Smooth muscle cell (in vitro differentiated cells): ENCODE results near the gene CCNA1. TPM values are rescaled to one million over a fixed set of nuclear protein-coding genes. Genes with fewer than 3 reads are reported as not detected.

Experiments used
- DNase-seq: peaks from one replicate; lab custom pipeline; 2025; ENCODE audit not compliant: unreplicated experiment; lab: John Stamatoyannopoulos, UW
- H2AFZ ChIP-seq: fragments of 200-600 bp; sonication (generic); 2 replicates; pipeline ENCODE4 v1.6.0; 2016; ENCODE audit warnings: antibody characterized with exemption, low read depth, mild to moderate bottlenecking
- H3F3A ChIP-seq: fragments of 200-600 bp; sonication (generic); 2 replicates; pipeline ENCODE4 v1.6.0; 2017; ENCODE audit warnings: antibody characterized with exemption, low read depth
- H3K27ac ChIP-seq: fragments of 200-600 bp; sonication (generic); 2 replicates; pipeline ENCODE4 v1.5.1; 2016; ENCODE audit warnings: low read depth, mild to moderate bottlenecking
- H3K27me3 ChIP-seq: fragments of 200-600 bp; sonication (generic); 2 replicates; pipeline ENCODE4 v1.6.1; 2016; ENCODE audit warnings: low read depth, mild to moderate bottlenecking
- H3K36me3 ChIP-seq: fragments of 200-600 bp; sonication (generic); 2 replicates; pipeline ENCODE4 v1.5.1; 2016; ENCODE audit warnings: low read depth
- H3K4me1 ChIP-seq: fragments of 200-600 bp; sonication (generic); 2 replicates; pipeline ENCODE4 v1.5.1; 2016; ENCODE audit warnings: low read depth
- H3K4me2 ChIP-seq: fragments of 200-600 bp; sonication (generic); 2 replicates; pipeline ENCODE4 v1.6.0; 2016; ENCODE audit warnings: mild to moderate bottlenecking
- H3K4me3 ChIP-seq: fragments of 200-600 bp; sonication (generic); 2 replicates; pipeline ENCODE4 v1.5.1; 2016; ENCODE audit warnings: mild to moderate bottlenecking
- H3K79me2 ChIP-seq: fragments of 200-600 bp; sonication (generic); 2 replicates; pipeline ENCODE4 v1.6.0; 2016; ENCODE audit warnings: low read depth, mild to moderate bottlenecking
- H3K9ac ChIP-seq: fragments of 200-600 bp; sonication (generic); 2 replicates; pipeline ENCODE4 v1.6.0; 2016; ENCODE audit warnings: low read depth
- H3K9me3 ChIP-seq: fragments of 200-600 bp; sonication (generic); replicated peaks from 2 replicates; pipeline ENCODE4 v1.5.1; 2016; ENCODE audit warnings: low read depth
- H4K20me1 ChIP-seq: fragments of 200-600 bp; sonication (generic); 2 replicates; pipeline ENCODE4 v1.6.0; 2016; ENCODE audit warnings: low read depth
- CTCF ChIP-seq: fragments of 200-600 bp; sonication (generic); IDR thresholded peaks from 2 replicates; pipeline ENCODE4 v1.5.1; 2017; ENCODE audit warnings: borderline replicate concordance, mild to moderate bottlenecking, antibody characterized with exemption; ENCODE audit not compliant: insufficient read depth, poor library complexity, severe bottlenecking
- WGBS: methylation state at CpG from one replicate; pipeline ENCODE4 v1.1.7; 2016; ENCODE audit warnings: low lambda C conversion rate; 5-methylcytosine and 5-hydroxymethylcytosine counted together
- polyA plus RNA-seq: library from polyadenylated mRNA; unstranded; fragments of >200 nt; fragmentation: Nextera tagmentation; extraction: Ambion mirVana; gene quantifications from 2 replicates; pipeline ENCODE4 v1.2.1, GENCODE V29; 2016
- total RNA-seq: library from RNA; depleted of rRNA; stranded (reverse); fragments of >200 nt; gene quantifications from 2 replicates; pipeline ENCODE4 v1.2.3, GENCODE V29; 2014

CCNA1 gene
- total and polyA plus RNA-seq, 2 experiments from 2014 or later = 1.1 TPM; not detected in 1

- no peak for DNase-seq
- H3F3A ChIP-seq = no peaks in the 10 kb centered on the region
- H2AFZ ChIP-seq = no peak overlapping the region
- no peaks in the 10 kb centered on the region for H3K9me3 ChIP-seq
- no peak overlapping the region for H3K27ac ChIP-seq
- H3K4me1 ChIP-seq = no peaks in the 10 kb centered on the region
- H3K9ac ChIP-seq = no peak overlapping the region
- H4K20me1 ChIP-seq = no peaks in the 10 kb centered on the region
- H3K4me2 ChIP-seq = no peak overlapping the region
- no peak overlapping the region for H3K4me3 ChIP-seq
- peaks cover 44% of the 10 kb centered on the region for H3K27me3 ChIP-seq
- no peak for TF ChIP-seq CTCF
- no peaks in the 10 kb centered on the region for H3K36me3 ChIP-seq
- WGBS = 87% methylated on average over 6 of the region's 6 CpGs
- H3K79me2 ChIP-seq = no peaks in the 10 kb centered on the region
Measured at GRCh38 chr13:36438594-36439483, 6.5 kb downstream of the CCNA1 start.

GRCh38 chr13:36445278-36445677 is 13.0 kb downstream of the CCNA1 start:
- H3K36me3 ChIP-seq = no peaks in the 10 kb centered on the region
- H3K27me3 ChIP-seq = peaks cover 17% of the 10 kb centered on the region
- no peaks in the 10 kb centered on the region for H3K79me2 ChIP-seq
- H3F3A ChIP-seq = no peaks in the 10 kb centered on the region
- no peak overlapping the region for H3K4me3 ChIP-seq
- no peak overlapping the region for H3K4me2 ChIP-seq
- WGBS = 81% methylated on average over 5 of the region's 5 CpGs
- H3K27ac ChIP-seq = no peak overlapping the region
- H3K9me3 ChIP-seq = no peaks in the 10 kb centered on the region
- no peak for DNase-seq
- no peak overlapping the region for H3K9ac ChIP-seq
- no peaks in the 10 kb centered on the region for H3K4me1 ChIP-seq
- TF ChIP-seq CTCF = no peak
- H2AFZ ChIP-seq = no peak overlapping the region
- H4K20me1 ChIP-seq = no peaks in the 10 kb centered on the region

- TF ChIP-seq CTCF = no peak
- Histone ChIP-seq H3K4me3 (no peak overlapping the region), H3K79me2 (no peaks in the 10 kb centered on the region), H3K27me3 (peaks cover 24% of the 10 kb centered on the region), H3K9ac (no peak overlapping the region), H3K27ac (no peak overlapping the region), H3K9me3 (no peaks in the 10 kb centered on the region), H2AFZ (no peak overlapping the region), H3K4me1 (no peaks in the 10 kb centered on the region), H3F3A (no peaks in the 10 kb centered on the region), H3K4me2 (no peak overlapping the region), H4K20me1 (no peaks in the 10 kb centered on the region), H3K36me3 (no peaks in the 10 kb centered on the region)
- WGBS = 86% methylated on average over 2 of the region's 2 CpGs
- DNase-seq = no peak
Measured at GRCh38 chr13:36445891-36446351, 13.6 kb downstream of the CCNA1 start.
